NOMO-1 treated with dmso at 0.1 percent for 144 hours (cell line): Measurements from ENCODE around the gene BNC2.

Experiments used
- DNase-seq: peaks from one replicate; lab custom pipeline; 2025; ENCODE audit not compliant: unreplicated experiment; lab: John Stamatoyannopoulos, UW

Gene BNC2

GRCh38 chr9:16767366-16767765 lies 103.1 kb downstream of the BNC2 start:
- DNase-seq = no peak

GRCh38 chr9:16763946-16764345 lies 106.5 kb downstream of the BNC2 start:
- DNase-seq = no peak

- DNase-seq = no peak
Measured at GRCh38 chr9:16755467-16756160, 114.9 kb downstream of the BNC2 start.

- DNase-seq = no peak
Measured at GRCh38 chr9:16754662-16755061, 115.8 kb downstream of the BNC2 start.

GRCh38 chr9:16753256-16753655 lies 117.2 kb downstream of the BNC2 start:
- DNase-seq = no peak

- DNase-seq = no peak
Measured at GRCh38 chr9:16752601-16753000, 117.9 kb downstream of the BNC2 start.

- no peak for DNase-seq
Measured at GRCh38 chr9:16750553-16750952, 119.9 kb downstream of the BNC2 start.

GRCh38 chr9:16745359-16745758 lies 125.1 kb downstream of the BNC2 start:
- no peak for DNase-seq

- no peak for DNase-seq
Measured at GRCh38 chr9:16744394-16744793, 126.1 kb downstream of the BNC2 start.

GRCh38 chr9:16743375-16743774 lies 127.1 kb downstream of the BNC2 start:
- DNase-seq = no peak

GRCh38 chr9:16735001-16735400 lies 135.5 kb downstream of the BNC2 start:
- no peak for DNase-seq

- DNase-seq = no peak
Measured at GRCh38 chr9:16732546-16732945, 137.9 kb downstream of the BNC2 start.

- DNase-seq = no peak
Measured at GRCh38 chr9:16730162-16730561, 140.3 kb downstream of the BNC2 start.

GRCh38 chr9:16729651-16730050 lies 140.8 kb downstream of the BNC2 start:
- DNase-seq = no peak

GRCh38 chr9:16728137-16728508 lies 142.3 kb downstream of the BNC2 start:
- DNase-seq = no peak

- DNase-seq = no peak
Measured at GRCh38 chr9:16727452-16728136, 142.9 kb downstream of the BNC2 start.

- no peak for DNase-seq
Measured at GRCh38 chr9:16726718-16727451, 143.6 kb downstream of the BNC2 start.

- DNase-seq = no peak
Measured at GRCh38 chr9:16726029-16726428, 144.4 kb downstream of the BNC2 start.

- no peak for DNase-seq
Measured at GRCh38 chr9:16725066-16725465, 145.4 kb downstream of the BNC2 start.

- no peak for DNase-seq
Measured at GRCh38 chr9:16721972-16722371, 148.5 kb downstream of the BNC2 start.

- no peak for DNase-seq
Measured at GRCh38 chr9:16720386-16720785, 150.1 kb downstream of the BNC2 start.

- no peak for DNase-seq
Measured at GRCh38 chr9:16719921-16720320, 150.5 kb downstream of the BNC2 start.
